Panc1 (cell line): ENCODE data around the gene LPAR4. TPM values are rescaled to one million over a fixed set of nuclear protein-coding genes. Genes with fewer than 3 reads are reported as not detected.

Experiments
- ATAC-seq: fragments of 200-7000 bp; cut with Tn5 transposase; 2 replicates; pipeline ENCODE4 v1.9.1; 2020; ENCODE audit warnings: mild to moderate bottlenecking, moderate library complexity
- BruUV-seq: library from RNA; stranded (reverse); fragments of 400-500 nt; replicated peaks from 2 replicates; lab custom pipeline; 2021; lab: Mats Ljungman, UMichigan
- CTCF ChIA-PET: fragments of 300-600 bp; sonication (Branson Sonifier 250); formaldehyde crosslinking; loops from one replicate; lab custom pipeline; 2022; ENCODE audit warnings: antibody characterized with exemption; lab: Charles Lee
- POLR2A ChIA-PET: fragments of 300-600 bp; sonication (Branson Sonifier 250); formaldehyde crosslinking; loops from one replicate; lab custom pipeline; 2022; ENCODE audit warnings: antibody characterized with exemption; lab: Charles Lee
- DNase-seq: peaks from one replicate; pipeline ENCODE4 v3.0.0-alpha.2; 2010; ENCODE audit warnings: low read depth, low spot score
- H3K27ac ChIP-seq: 2 replicates; pipeline ENCODE4 v1.5.1; 2011; ENCODE audit warnings: mild to moderate bottlenecking, low read length, inconsistent platforms
- H3K27me3 ChIP-seq: fragments of 200-500 bp; sonication (Bioruptor generic); 2 replicates; pipeline ENCODE4 v1.6.0; 2014; ENCODE audit warnings: low read length, inconsistent platforms; ENCODE audit not compliant: control insufficient read depth, insufficient read depth
- H3K36me3 ChIP-seq: fragments of 200-500 bp; sonication (Bioruptor generic); 2 replicates; pipeline ENCODE4 v1.5.1; 2014; ENCODE audit warnings: inconsistent platforms, mild to moderate bottlenecking, low read length, moderate library complexity; ENCODE audit not compliant: control insufficient read depth, insufficient read depth
- H3K4me1 ChIP-seq: 2 replicates; pipeline ENCODE4 v1.5.1; 2011; ENCODE audit warnings: inconsistent platforms, mild to moderate bottlenecking, low read length, moderate library complexity; ENCODE audit not compliant: control insufficient read depth, insufficient read depth
- H3K4me3 ChIP-seq, 2 experiments: 2 replicates each; pipeline ENCODE4 v1.5.1; 2011 to 2012; ENCODE audit warnings: low read depth in 2 of 2, low read length in 2 of 2, mild to moderate bottlenecking in 2 of 2, inconsistent platforms in 1 of 2, moderate library complexity in 1 of 2
- H3K9me3 ChIP-seq: fragments of 200-500 bp; sonication (Bioruptor generic); 2 replicates; pipeline ENCODE4 v1.5.1; 2014; ENCODE audit warnings: low read depth, mild to moderate bottlenecking, inconsistent platforms, low read length, moderate library complexity; ENCODE audit not compliant: control insufficient read depth, insufficient read depth
- POLR2AphosphoS5 ChIP-seq: IDR thresholded peaks from 2 replicates; pipeline ENCODE4 v1.6.1; 2012; ENCODE audit warnings: mild to moderate bottlenecking, low read depth, low read length, moderate library complexity
- SIN3A ChIP-seq: IDR thresholded peaks from 2 replicates; pipeline ENCODE4 v1.6.1; 2012; ENCODE audit warnings: low read depth, mild to moderate bottlenecking, low read length, moderate library complexity, borderline replicate concordance; ENCODE audit not compliant: insufficient read depth
- TCF7L2 ChIP-seq: IDR thresholded peaks from 2 replicates; pipeline ENCODE4 v1.6.1; 2011; ENCODE audit warnings: mild to moderate bottlenecking, low read depth, low read length, inconsistent platforms
- in situ Hi-C: cut with HindIII; loops from 2 replicates; pipeline ENCODE4 v1.10.0; 2016; ENCODE audit warnings: low sequenced_read_pairs, low pct_unique_long_range_greater_than_20kb
- intact Hi-C: fragments of 100-400 bp; cut with micrococcal nuclease; formaldehyde crosslinking; loops from one replicate; pipeline ENCODE4 v1.10.0; 2022; ENCODE audit not compliant: unreplicated experiment
- total RNA-seq: library from RNA; stranded (reverse); gene quantifications from one replicate; pipeline ENCODE4 v1.2.1, GENCODE V29; 2021; ENCODE audit not compliant: unreplicated experiment
- TF ChIP-seq, protein P1 (sequence below): fragments of 450-650 bp; IDR thresholded peaks from 2 replicates; pipeline ENCODE4 v1.5.1; 2017; ENCODE audit warnings: mild to moderate bottlenecking
- TF ChIP-seq, protein P2 (sequence below), 2 experiments: IDR thresholded peaks; 2 replicates each; pipeline ENCODE4 v1.6.1; 2011 to 2012; ENCODE audit warnings: low read depth in 2 of 2, control low read depth in 1 of 2, low read length in 1 of 2, mild to moderate bottlenecking in 1 of 2, moderate library complexity in 1 of 2; ENCODE audit not compliant: insufficient read depth in 1 of 2

LPAR4 gene
- total RNA-seq, 1 experiment from 2014 or later = not detected

DNA sequence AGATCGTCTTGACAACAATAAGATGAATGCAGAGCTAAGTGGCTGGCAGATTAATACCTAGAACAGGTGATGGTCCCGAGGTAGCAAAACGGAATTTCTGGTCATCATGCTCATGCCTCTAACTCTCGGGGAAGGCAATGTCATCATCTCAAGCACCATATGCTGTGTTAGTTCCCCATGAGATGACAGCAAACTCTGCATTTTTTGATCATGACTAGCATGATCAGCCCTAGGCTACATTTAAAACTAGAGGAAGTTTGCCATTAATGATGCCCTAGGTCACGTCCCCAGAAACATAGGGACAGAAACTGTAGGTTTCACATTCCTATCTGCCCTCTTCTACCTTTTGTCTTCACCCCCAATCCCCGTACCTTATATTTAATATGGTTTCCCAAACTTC, 11.6 kb downstream of the LPAR4 start:
- ATAC-seq (no peak), DNase-seq (no peak)
- TF ChIP-seq, protein P1, sequence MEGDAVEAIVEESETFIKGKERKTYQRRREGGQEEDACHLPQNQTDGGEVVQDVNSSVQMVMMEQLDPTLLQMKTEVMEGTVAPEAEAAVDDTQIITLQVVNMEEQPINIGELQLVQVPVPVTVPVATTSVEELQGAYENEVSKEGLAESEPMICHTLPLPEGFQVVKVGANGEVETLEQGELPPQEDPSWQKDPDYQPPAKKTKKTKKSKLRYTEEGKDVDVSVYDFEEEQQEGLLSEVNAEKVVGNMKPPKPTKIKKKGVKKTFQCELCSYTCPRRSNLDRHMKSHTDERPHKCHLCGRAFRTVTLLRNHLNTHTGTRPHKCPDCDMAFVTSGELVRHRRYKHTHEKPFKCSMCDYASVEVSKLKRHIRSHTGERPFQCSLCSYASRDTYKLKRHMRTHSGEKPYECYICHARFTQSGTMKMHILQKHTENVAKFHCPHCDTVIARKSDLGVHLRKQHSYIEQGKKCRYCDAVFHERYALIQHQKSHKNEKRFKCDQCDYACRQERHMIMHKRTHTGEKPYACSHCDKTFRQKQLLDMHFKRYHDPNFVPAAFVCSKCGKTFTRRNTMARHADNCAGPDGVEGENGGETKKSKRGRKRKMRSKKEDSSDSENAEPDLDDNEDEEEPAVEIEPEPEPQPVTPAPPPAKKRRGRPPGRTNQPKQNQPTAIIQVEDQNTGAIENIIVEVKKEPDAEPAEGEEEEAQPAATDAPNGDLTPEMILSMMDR = no peak
- TF ChIP-seq TCF7L2 = no peak
- TF ChIP-seq, protein P2, sequence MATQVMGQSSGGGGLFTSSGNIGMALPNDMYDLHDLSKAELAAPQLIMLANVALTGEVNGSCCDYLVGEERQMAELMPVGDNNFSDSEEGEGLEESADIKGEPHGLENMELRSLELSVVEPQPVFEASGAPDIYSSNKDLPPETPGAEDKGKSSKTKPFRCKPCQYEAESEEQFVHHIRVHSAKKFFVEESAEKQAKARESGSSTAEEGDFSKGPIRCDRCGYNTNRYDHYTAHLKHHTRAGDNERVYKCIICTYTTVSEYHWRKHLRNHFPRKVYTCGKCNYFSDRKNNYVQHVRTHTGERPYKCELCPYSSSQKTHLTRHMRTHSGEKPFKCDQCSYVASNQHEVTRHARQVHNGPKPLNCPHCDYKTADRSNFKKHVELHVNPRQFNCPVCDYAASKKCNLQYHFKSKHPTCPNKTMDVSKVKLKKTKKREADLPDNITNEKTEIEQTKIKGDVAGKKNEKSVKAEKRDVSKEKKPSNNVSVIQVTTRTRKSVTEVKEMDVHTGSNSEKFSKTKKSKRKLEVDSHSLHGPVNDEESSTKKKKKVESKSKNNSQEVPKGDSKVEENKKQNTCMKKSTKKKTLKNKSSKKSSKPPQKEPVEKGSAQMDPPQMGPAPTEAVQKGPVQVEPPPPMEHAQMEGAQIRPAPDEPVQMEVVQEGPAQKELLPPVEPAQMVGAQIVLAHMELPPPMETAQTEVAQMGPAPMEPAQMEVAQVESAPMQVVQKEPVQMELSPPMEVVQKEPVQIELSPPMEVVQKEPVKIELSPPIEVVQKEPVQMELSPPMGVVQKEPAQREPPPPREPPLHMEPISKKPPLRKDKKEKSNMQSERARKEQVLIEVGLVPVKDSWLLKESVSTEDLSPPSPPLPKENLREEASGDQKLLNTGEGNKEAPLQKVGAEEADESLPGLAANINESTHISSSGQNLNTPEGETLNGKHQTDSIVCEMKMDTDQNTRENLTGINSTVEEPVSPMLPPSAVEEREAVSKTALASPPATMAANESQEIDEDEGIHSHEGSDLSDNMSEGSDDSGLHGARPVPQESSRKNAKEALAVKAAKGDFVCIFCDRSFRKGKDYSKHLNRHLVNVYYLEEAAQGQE (IDR thresholded peaks at IDR 0.05; ENCODE audit: insufficient read depth in 1 of 2, low read depth in 2 of 2, low read length in 1 of 2) = no peak
- TF ChIP-seq SIN3A = no peak
- TF ChIP-seq POLR2AphosphoS5 = no peak
- in situ Hi-C loops (no loop called here), intact Hi-C loops (no loop called here)
- no TSS peak for BruUV-seq
- no peak overlapping the region for H3K4me3 ChIP-seq
- H3K27ac ChIP-seq = no peak overlapping the region
- no peaks in the 10 kb centered on the region for H3K27me3 ChIP-seq
- H3K36me3 ChIP-seq = no peaks in the 10 kb centered on the region
- POLR2A ChIA-PET = no interaction called here
- CTCF ChIA-PET = no interaction called here
- H3K4me1 ChIP-seq = no peaks in the 10 kb centered on the region
- no peaks in the 10 kb centered on the region for H3K9me3 ChIP-seq

DNA sequence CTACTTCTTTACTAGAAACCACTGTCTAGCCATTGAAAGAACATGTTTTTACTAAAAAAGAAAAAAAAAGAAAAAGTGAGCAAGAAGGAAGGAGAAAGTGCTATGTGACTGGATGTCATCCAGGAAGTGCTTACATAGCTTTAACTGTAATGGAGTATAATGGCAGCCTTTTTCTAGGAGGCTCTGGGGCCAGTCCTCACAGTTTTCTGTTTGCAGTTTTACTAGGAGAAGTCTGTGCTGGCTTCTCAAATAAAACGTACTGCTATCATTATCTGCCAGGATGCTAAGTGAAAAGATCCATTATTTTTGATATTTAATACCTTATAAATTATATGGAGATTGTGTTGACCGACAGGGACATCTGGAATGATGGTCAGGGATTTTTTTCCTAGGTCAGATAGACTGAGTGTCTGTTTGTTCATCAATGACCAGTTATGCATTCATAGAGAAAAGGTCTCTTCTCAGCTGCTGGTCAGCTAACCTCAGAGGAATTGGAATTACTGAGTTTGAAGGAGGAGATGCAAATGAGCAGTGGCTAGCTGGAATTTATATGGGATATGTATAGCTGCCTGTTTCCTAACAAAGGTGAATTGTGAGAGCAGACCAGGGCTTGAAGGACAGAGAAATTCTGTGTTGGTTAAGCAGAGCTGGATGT, 21.7 kb downstream of the LPAR4 start:
- DNase-seq = no peak
- in situ Hi-C loops (no loop called here), intact Hi-C loops (no loop called here)
- H3K36me3 ChIP-seq = no peaks in the 10 kb centered on the region
- H3K27me3 ChIP-seq = no peaks in the 10 kb centered on the region
- ChIA-PET CTCF (no interaction called here), POLR2A (no interaction called here)
- BruUV-seq = no TSS peak
- H3K4me1 ChIP-seq = no peaks in the 10 kb centered on the region
- TF ChIP-seq TCF7L2 (no peak), SIN3A (no peak), POLR2AphosphoS5 (no peak)
- TF ChIP-seq, protein P2 (IDR thresholded peaks at IDR 0.05; ENCODE audit: insufficient read depth in 1 of 2, low read depth in 2 of 2, low read length in 1 of 2) = no peak
- TF ChIP-seq, protein P1 = no peak
- H3K27ac ChIP-seq = no peak overlapping the region
- H3K9me3 ChIP-seq = no peaks in the 10 kb centered on the region
- H3K4me3 ChIP-seq = no peak overlapping the region
- ATAC-seq = no peak
